ENCODE results near the gene RAB1B.

Gene RAB1B
- total RNA-seq = 61.4 to 141 (median 104) reads per million in 17 experiments

GRCh38 chr11:66268244-66268951 lies at the start of gene RAB1B:
Gene RAB1B, plus strand, starts transcription at chr11:66268639. Its CDS starts 41 bp downstream, at chr11:66268680.
- peak; percentile 100 for DNase-seq

- DNase-seq = no peak
These were observed 49.4 kb upstream of the RAB1B start for GRCh38 chr11:66218846-66219620.

GRCh38 chr11:66219846-66220565 lies 48.4 kb upstream of the RAB1B start:
- no peak for DNase-seq

GRCh38 chr11:66220566-66220935 lies 47.9 kb upstream of the RAB1B start:
- no peak for DNase-seq

- DNase-seq = no peak
These were observed 47.4 kb upstream of the RAB1B start for GRCh38 chr11:66221012-66221411.

- no peak for DNase-seq
These were observed 46.7 kb upstream of the RAB1B start for GRCh38 chr11:66221726-66222236.

GRCh38 chr11:66222358-66223149 lies 45.9 kb upstream of the RAB1B start:
- DNase-seq = peak; percentile 92 to 95 (median 94)

GRCh38 chr11:66224226-66224855 lies 44.1 kb upstream of the RAB1B start:
- DNase-seq = no peak

- DNase-seq = no peak
These were observed 43.4 kb upstream of the RAB1B start for GRCh38 chr11:66225066-66225465.

GRCh38 chr11:66226101-66226500 lies 42.3 kb upstream of the RAB1B start:
- DNase-seq = no peak

GRCh38 chr11:66227700-66228099 lies 40.7 kb upstream of the RAB1B start:
- no peak for DNase-seq

- no peak for DNase-seq
These were observed 39.9 kb upstream of the RAB1B start for GRCh38 chr11:66228521-66228920.

GRCh38 chr11:66230156-66230555 lies 38.3 kb upstream of the RAB1B start:
- no peak for DNase-seq

GRCh38 chr11:66230978-66231377 lies 37.5 kb upstream of the RAB1B start:
- no peak for DNase-seq

GRCh38 chr11:66231561-66231960 lies 36.9 kb upstream of the RAB1B start:
- no peak for DNase-seq

GRCh38 chr11:66232769-66233168 lies 35.7 kb upstream of the RAB1B start:
- DNase-seq = no peak

- DNase-seq = no peak
These were observed 35.1 kb upstream of the RAB1B start for GRCh38 chr11:66233301-66233700.

GRCh38 chr11:66235141-66235540 lies 33.3 kb upstream of the RAB1B start:
- no peak for DNase-seq

GRCh38 chr11:66237867-66238266 lies 30.6 kb upstream of the RAB1B start:
- DNase-seq = no peak

GRCh38 chr11:66238786-66239413 lies 29.5 kb upstream of the RAB1B start:
- DNase-seq = no peak

GRCh38 chr11:66239511-66239910 lies 28.9 kb upstream of the RAB1B start:
- no peak for DNase-seq
